Measurements from ENCODE around the gene XKR7.

DNA sequence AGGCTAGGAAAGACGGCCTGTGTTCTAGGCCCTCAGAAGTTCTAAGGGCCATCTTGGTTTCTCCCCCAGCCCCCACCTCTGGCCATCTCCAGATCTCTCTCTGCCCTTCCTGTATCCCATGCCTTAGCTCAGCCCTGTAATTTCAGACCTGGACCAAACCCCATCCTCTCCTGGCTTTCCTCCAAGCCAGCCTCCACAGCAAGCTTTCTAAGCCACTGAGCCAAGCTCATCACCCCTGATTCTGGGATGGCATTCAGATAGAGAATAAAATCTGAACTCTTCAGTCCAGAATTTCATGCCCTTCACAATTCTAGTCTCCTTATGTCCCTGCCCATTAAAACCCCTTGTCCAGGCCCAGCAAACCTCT lies 23.4 kb downstream of the XKR7 start:
- TF ChIP-seq CTCF (IDR thresholded peaks at IDR 0.05) (no peak), ZFX (IDR thresholded peaks at IDR 0.05; ENCODE audit: borderline replicate concordance) (no peak)
